Activated CD4-positive, alpha-beta T cell treated with anti-CD3 and anti-CD28 coated beads, Interleukin-2, Interleukin-6, amounts not matched to agents 100 ng/mL and 50 ng/mL, durations not matched to agents 16 hours and 8 hours (primary cell): Measurements from ENCODE around the gene ARID1B.
A peak's percentile ranks its signal among the peaks of the same experiment; 100 is the strongest.

Experiments
- DNase-seq: peaks from one replicate; pipeline ENCODE4 v3.0.0-alpha.2; 2020

ARID1B gene

GRCh38 chr6:157236040-157236725 is 459.0 kb downstream of the ARID1B start:
- no peak for DNase-seq

GRCh38 chr6:157238346-157238745 is 461.2 kb downstream of the ARID1B start:
- no peak for DNase-seq

- no peak for DNase-seq
Measured at GRCh38 chr6:157239148-157239547, 462.0 kb downstream of the ARID1B start.

GRCh38 chr6:157239671-157240058 is 462.5 kb downstream of the ARID1B start:
- no peak for DNase-seq

- no peak for DNase-seq
Measured at GRCh38 chr6:157240059-157240959, 463.1 kb downstream of the ARID1B start.

GRCh38 chr6:157240960-157241311 is 463.8 kb downstream of the ARID1B start:
- DNase-seq: no peak

- DNase-seq: no peak
Measured at GRCh38 chr6:157242791-157243190, 465.6 kb downstream of the ARID1B start.

GRCh38 chr6:157244175-157244574 is 467.0 kb downstream of the ARID1B start:
- no peak for DNase-seq

GRCh38 chr6:157244780-157245179 is 467.6 kb downstream of the ARID1B start:
- DNase-seq: no peak

- no peak for DNase-seq
Measured at GRCh38 chr6:157245436-157245835, 468.3 kb downstream of the ARID1B start.

- no peak for DNase-seq
Measured at GRCh38 chr6:157246048-157246630, 469.0 kb downstream of the ARID1B start.

GRCh38 chr6:157246771-157247484 is 469.8 kb downstream of the ARID1B start:
- DNase-seq: no peak

- DNase-seq: no peak
Measured at GRCh38 chr6:157248264-157248663, 471.1 kb downstream of the ARID1B start.

- no peak for DNase-seq
Measured at GRCh38 chr6:157249826-157250225, 472.6 kb downstream of the ARID1B start.

GRCh38 chr6:157251586-157252247 is 474.5 kb downstream of the ARID1B start:
- no peak for DNase-seq

- DNase-seq: no peak
Measured at GRCh38 chr6:157253017-157253416, 475.8 kb downstream of the ARID1B start.

GRCh38 chr6:157253699-157254098 is 476.5 kb downstream of the ARID1B start:
- DNase-seq: no peak

- no peak for DNase-seq
Measured at GRCh38 chr6:157254538-157254937, 477.4 kb downstream of the ARID1B start.

GRCh38 chr6:157255079-157255478 is 477.9 kb downstream of the ARID1B start:
- DNase-seq: no peak

GRCh38 chr6:157258878-157259277 is 481.7 kb downstream of the ARID1B start:
- DNase-seq: peak; percentile 18

- no peak for DNase-seq
Measured at GRCh38 chr6:157259443-157259842, 482.3 kb downstream of the ARID1B start.
